Stimulated activated CD8-positive, alpha-beta memory T cell treated with anti-CD3 and anti-CD28 coated beads, Interleukin-4, amount 100 ng/mL, for 1 hour (primary cell): ENCODE results near the gene HKDC1.
"Not testable (repeated sequence)": the region's sequence is repeated elsewhere in the genome, so short reads cannot be mapped to it uniquely, and the experiment has no call there.

Source experiments
- DNase-seq, 2 donors: peaks; one replicate each; pipeline ENCODE4 v3.0.0-alpha.2; 2020; ENCODE audit warnings: low read depth in 2 of 2, low spot score in 1 of 2

HKDC1 gene

DNA sequence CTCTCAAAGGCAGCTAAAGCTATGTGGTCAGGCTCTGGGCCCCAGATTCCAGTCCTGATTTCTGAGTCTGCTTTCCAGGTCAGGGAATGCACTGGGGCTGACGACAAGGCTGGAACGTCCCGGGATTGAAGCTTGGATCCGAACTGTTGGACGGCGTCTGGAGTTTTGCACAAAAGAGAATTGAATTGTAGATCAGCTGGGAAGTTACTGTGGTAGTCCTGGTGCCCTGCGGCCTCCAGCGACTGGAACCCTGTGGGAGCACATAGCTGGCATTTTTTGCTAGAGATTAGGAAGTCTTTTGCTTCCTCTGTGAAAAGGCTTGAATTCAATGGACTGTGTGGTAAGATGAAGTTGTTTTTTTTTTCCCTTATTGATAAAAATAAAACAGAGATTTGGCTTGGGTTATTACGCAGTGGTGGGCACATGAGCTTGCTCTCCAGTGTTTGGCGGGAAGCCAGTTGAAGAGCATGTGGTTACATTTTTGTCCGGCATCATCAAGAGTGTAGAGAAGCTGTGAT lies 58.4 kb downstream of the HKDC1 start, which contains the start of gene HK1:
Gene HK1 (plus strand): TSS at position 51 of the 518 bp plus-strand sequence.
- DNase-seq = no peak

DNA sequence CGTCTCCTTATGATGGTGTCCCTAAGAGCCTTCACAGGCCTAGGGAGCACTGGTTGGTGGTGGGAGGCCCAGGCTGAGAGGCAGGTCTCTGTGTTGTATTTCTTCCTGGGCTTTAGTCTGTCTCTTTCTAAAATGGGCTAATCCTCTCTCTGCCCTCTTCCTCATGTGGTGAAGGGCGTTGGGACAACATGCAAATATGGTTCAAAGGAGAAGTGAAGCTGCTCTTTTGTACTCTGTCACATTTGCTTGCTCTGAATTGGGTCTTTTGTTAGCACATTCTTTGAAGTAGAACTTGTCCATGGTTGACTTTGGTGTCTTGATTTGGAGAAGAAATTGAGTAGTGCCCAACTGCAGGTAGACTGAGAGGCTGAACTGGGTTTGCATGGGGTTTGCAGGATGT lies 59.0 kb downstream of the HKDC1 start:
- DNase-seq = no peak

DNA sequence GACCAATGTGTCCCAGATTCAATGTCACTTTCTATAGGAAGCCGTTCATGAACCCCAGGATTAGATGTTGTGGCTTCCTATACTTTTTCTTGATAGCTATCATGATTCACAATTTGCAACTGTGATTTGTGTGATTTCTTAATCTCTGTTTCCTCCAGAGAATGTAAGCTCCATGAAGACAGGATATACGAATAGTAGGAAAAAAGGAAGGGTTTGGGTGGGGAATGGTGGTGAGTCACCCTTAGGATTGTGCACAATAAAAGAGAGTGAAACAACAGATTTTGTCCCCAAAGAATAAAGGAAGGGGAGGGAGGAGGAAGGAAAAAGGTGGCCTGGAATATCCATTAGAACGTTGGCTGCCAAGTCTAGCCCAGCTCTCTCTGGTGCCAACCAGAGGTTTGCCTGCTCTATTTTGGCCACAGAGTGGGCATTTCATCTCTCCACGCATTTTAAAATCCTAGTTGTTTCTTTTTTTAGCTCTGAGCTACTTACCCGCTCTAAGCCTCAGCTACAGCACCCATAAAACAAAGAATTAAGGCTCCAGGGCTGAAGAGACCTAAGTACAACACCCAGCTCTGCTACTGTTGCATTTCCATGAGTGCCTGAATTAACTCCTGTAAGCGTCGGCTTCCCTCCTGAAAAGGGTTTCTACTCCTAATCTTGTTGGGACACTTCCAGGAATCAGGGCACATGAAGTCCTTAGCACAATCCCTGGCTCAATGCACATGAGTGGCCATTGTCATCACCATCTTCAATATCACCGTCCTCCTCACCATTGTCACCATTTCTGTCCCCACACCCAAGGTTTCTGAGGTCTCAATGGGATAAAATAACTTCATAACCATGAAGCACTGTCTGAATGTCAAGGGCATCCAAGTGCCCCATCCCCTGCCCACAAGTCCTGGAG lies 61.6 kb downstream of the HKDC1 start:
- DNase-seq = no peak

DNA sequence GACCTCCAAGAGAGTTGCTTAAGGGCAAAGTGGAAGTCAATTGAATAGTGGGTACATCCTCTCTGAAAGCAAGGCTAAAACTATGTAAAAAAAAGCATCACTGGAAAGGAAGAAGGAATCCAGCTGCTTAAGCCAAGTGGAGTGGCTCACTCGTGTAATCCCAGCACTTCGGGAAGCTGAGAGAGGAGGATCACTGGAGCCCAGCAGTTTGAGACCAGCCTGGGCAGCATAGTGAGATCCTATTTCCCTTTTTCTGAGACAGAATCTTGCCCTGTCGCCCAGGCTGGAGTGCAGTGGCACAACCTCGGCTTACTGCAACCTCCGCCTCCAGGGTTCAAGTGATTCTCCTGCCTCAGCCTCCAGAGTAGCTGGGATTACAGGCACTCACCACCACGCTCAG lies 64.3 kb downstream of the HKDC1 start:
- DNase-seq = not testable (repeated sequence)

DNA sequence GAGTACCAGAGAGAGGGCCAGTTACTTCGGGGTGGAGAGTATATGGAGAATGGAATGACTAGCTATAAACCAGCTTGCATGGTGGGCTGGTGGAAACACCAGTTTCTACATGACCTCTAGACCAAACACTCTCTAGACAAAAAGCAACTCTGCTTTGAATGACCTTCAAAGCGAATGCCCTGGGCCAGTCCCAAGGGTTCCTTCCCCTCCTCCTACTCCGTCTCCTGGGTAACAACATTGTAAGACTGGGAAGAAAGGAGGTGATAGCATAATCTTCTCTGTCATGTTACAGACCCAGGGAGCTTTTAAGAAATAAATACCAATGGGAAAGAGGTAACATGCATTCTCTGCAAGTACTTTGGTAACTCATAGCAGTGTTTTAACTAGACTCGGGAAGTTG lies 65.6 kb downstream of the HKDC1 start:
- no peak for DNase-seq

DNA sequence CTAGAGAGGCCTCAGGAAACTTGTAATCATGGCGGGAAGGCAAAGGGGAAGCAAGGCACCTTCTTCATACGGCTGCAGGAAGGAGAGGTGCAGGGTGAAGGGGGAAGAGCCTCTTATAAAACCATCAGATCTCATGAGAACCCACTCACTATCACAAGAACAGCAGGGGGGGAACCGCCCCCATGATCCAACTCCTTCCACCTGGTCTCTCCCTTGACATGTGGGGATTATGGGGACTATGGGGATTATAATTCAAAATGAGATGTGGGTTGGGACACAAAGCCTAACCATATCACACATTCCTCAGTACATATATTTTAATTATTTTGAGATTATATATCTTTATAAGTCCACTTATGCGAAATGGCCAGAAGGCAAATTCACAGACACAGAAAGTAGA lies 67.0 kb downstream of the HKDC1 start:
- DNase-seq = no peak

DNA sequence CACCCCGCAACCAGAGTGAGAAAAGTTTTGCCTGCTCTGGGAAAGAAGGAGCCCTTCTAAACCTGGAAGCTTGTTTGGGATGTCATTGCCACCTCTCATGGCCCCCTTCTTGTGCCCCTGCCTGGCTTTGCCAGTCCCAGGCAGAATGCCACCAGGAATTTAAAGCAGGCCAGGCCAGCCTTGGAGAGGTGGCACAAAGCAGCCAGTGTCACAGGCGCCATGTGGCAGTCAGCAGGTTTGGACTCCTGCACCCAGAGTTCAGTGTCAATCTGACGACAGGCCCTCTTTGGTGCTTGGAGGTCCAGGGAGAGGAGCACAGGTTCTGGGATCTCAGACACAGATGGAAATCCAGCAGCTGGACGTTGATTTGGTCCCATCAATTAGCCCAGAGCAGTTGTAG lies 70.9 kb downstream of the HKDC1 start:
- no peak for DNase-seq

DNA sequence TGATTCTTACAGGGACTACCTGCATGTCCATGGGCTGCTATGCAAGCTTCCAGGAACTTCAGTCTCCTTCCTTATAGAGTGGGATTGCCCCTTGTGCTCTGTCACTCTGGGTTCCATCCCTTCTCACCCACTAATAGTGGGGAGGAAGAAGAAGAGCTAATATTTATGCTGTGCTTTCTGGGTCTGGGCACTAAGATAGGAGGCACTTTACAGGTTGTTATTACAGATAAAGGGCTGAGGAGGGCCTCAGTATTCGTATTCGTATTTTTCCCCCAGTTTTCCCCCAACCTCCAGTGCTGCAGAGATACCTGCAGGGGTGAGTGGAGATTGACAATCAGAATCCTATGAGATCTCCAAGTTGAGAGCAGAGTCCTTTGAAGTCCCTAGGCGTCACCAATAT lies 72.3 kb downstream of the HKDC1 start:
- DNase-seq = no peak

DNA sequence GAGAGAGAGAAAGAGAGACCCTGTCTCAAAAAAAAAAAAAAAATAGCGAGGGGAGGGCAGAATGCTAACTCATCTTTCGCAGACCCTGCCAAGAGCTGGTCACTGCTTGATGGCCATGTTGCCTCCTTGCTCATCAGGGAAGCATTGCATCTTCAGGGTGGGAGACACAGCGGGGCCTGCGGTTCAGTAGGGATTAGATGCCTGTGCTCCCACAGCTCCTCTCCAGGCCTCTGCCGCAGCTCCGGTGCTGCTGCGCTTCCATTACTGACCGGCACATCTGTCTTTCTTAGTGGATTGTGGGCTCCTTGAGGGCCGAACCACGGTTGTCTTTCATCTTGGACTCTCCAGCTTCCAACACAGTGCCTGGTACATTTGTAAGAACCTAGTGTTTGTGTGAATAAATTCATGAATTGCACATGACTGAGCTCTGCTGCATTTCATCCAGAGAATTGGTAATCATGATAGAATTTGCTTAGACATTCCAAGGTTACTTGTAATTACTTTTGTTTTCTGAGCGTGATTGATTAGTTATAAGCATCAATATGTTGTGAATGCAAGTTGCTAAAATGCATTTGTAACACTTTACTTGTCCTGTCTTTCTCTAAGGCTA lies 75.0 kb downstream of the HKDC1 start:
- DNase-seq = no peak

DNA sequence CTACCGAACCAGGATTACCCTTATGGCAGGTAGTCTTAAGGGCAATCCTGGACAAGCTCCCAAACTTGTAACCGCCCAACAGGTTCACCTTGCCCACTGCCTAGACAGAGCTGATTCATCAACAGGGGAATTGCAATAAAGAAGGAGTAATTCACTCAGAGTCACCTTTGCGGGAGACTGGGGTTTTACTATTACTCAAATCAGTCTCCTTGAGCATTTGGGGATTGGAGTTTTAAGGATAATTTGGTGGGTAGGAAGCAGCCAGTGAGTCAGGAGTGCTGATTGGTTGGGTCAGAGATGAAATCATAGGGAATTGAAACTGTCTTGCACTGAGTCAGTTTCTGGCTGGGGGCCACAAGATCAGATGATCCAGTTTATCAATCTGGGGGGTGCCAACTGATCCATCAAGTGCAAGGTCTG lies 83.5 kb downstream of the HKDC1 start:
- no peak for DNase-seq

DNA sequence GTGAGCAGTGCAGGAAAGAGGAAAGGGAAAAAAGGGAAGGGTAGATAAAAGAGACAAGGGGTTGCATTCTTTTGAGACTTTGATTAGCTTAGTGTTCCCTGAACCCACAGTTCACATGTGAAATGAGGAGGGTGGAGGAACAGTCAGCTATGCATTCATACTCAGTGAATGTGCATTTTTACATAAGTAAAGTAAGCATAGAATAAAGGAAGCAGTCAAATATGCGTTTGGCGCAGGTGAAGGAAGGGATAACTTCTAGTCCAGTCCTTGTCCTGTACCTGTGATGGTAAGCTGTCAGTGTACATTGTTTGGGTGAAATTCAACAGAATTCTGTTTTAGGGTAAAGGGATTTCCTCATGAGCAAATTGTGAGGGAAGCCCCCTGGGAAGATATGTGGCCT lies 86.3 kb downstream of the HKDC1 start:
- DNase-seq = no peak

DNA sequence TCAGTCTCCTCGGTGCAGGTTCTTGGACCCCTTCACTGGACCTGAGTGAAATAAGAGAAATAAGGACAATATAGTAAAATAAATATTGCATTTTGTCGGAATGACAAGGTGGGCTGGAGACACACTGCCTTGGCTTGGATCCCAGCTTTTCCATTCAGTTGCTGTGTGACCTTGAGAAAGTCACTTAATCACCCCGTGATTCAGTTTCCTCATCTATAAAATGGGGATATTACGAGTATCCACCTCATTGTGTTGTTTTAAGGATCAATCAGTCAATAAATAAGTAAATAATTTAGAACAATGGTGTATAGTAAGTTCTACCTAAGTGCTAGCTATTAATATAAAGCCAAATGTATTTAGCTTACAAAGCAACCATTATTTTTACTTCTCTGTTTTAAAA lies 87.3 kb downstream of the HKDC1 start:
- DNase-seq = no peak

DNA sequence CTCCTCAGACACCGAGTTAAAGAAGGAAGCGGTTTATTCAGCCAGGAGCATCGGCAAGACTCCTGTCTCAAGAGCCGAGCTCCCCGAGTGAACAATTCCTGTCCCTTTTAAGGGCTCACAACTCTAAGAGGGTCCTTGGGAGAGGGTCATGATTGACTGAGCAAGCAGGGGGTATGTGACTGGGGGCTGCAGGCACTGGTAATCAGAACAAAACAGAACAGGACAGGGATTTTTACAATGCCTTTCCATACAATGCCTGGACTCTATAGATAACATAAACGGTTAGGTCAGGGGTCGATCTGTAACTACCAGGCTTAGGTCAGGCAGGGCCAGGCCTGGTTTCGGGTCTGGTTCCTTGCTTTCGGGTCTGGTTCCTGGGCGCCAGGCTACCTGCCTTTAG lies 88.2 kb downstream of the HKDC1 start:
- DNase-seq = not testable (repeated sequence)

DNA sequence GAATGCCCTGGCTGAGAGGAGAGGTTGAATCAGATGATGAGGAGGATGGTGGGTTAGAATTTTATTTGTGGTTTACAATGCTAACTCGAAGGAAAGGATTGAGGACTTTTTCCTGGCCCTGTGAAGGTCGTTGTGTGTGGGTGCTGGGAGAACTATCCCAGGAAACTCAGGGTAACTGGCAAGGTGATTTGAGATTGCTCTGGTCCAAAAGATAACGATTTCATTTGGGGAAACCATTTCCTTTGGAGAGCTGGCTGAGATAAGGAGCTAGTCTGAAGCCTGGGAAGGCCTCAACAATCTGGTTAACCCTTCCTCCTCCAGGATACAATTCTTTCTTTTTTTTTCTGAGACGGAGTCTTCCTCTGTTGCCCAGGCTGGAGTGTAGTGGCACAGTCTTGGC lies 91.2 kb downstream of the HKDC1 start:
- no peak for DNase-seq

DNA sequence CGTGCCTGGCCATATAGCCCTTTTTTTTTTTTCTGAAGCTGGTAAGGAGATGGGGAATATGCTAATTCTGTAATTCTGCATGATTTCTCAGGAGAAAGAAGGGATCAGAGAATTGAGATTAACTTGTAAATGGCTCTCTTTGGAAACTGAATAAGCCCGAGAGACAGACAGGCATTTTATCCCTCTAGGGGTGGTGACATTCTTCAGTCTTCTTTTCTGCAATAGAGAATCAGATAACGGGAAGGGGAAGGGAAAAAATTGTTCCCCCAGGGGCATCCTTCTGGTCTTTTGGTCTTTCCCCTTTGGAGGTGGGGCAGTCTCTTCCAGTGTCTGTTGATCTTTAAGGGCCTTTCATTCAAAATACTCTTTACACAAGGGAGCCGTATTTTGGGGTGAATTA lies 92.4 kb downstream of the HKDC1 start:
- DNase-seq = no peak

DNA sequence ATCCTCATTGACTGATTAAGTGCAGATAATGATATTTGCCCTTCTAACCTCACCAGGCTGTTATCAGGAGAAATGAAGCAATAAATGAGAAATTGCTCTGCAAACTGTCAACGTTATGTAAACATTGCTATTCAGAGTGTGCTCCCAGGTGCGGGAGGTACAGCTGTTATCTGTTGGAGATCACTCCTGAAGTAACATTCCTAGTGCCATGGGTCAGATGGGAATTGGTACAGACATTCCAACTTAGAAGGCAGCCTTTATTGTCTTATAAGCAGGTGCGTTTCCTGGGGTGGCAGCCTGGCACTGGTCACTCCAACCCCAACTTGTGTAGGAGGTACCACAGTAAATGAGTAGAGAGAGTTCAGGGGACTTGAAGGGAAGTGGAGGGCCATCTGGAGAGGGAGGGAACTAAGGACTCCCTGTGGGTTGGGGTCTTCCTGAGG lies 95.0 kb downstream of the HKDC1 start:
- no peak for DNase-seq

DNA sequence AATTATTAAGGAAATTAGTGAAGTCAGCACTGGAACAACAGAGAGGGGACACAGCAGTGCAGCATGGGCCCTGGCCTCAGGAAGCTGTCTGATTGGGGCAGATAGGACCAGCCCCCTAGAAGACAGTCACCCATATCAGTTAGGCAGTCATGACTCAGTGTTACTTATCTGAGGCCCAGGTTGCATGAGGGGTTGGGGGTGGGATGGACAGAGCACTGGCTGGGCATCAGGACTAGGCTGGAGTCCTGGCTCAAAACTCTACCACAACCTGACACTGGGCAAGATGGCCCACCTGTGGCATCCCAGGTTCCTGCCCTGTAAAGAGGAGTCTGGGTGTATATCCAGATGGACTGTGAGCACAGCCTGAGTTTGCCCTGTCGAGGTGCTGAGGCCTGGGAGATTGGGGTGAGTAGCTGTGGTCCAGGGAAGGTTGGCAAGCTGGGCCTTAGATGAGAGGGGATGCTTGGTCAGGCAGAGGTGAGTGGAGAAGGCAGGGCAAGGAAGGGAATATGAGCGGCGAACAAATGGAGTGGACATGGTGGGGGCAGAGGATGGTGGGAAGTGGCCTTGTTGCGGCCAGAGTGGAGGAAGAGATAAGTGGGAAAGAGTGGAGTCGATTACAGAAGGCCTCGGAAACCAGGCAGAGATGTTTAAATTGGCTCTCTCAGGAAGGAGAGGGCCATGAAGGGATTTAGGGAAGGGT lies 95.6 kb downstream of the HKDC1 start:
- DNase-seq = no peak

DNA sequence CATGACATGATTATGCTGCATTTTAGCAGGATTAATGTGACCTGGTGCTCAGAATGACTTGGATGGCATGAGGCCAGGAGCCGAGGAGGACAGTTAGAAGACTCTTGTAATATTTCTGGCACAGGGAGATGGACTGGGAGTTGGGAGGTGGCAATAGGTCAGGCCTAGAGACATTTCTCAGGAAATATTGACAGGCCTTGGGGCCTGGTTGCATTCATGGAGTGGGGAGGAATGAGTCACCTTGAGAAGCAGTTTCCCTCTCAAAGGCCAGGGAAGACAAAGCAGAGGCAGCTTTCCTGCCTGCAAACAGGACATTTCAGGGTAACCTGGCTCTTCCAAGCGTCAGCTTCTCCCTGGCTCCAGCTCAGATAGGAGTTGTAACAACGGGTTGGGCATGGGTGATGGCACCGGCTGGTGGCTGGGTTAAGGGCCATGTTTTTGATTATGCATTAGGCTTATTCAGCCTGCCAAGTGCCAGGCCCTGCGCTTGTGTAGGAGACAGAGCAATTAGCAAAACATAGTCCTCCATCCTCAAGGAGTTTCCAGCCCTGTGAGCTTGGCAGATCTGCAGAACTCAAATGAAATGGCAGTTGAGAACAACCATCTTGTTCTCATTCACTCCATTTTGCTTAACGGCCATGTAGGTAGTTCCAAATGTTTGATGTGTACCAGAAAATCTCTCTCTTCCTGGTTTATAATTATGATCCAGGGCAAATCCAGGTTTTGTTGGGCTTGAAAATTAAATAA lies 96.4 kb downstream of the HKDC1 start:
- no peak for DNase-seq
